ENCODE results near the gene ADCK1. TPM values are rescaled to one million over a fixed set of nuclear protein-coding genes. Genes with fewer than 3 reads are reported as not detected.
"Not testable (repeated sequence)": the region's sequence is repeated elsewhere in the genome, so short reads cannot be mapped to it uniquely, and the experiment has no call there.

ADCK1 gene
- total RNA-seq, 1 experiment from 2014 or later = 11.4 TPM

DNA sequence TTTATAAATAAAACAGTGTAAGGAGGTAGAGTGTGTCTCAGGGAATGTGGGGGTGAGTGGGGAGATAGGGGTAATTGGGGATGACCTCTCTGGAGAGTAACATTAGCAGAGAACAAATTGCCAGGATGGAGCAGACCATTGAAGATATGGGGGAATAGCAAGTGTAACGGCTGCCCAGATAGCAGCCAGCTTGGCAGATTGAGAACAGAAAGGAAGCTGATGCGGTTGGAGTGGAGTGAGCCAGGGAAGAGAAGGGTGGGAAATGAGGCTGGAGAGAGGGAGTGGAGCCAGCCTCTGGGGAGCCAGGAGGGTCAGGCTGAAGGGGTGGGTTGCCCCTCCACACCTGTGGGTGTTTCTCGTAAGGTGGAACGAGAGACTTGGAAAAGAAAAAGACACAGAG lies 5.6 kb upstream of the ADCK1 start:
- ChIA-PET POLR2A (no interaction called here), CTCF (no interaction called here)
- Mint-ChIP-seq H3K4me1 (peaks cover 15% of the 10 kb centered on the region), H3K36me3 (no peaks in the 10 kb centered on the region), H3K27me3 (ENCODE audit: low read depth) (no peaks in the 10 kb centered on the region), H3K4me3 (no peak overlapping the region; the same call in 1 of the 2 replicates), H3K9me3 (no peaks in the 10 kb centered on the region), H3K27ac (0 out of 2 replicates have a peak overlapping the region, but pooled peaks have one; percentile 68)
- no peak for TF ChIP-seq FOXK1 (CRISPR knock-in tag; IDR thresholded peaks at IDR 0.05)
- no peak for TF ChIP-seq ZBTB21 (CRISPR knock-in tag; IDR thresholded peaks at IDR 0.05; ENCODE audit: borderline replicate concordance)
- no peak for TF ChIP-seq GRHL2 (CRISPR knock-in tag; IDR thresholded peaks at IDR 0.05; ENCODE audit: insufficient replicate concordance, severe bottlenecking)
- no peak for TF ChIP-seq CDX4 (CRISPR knock-in tag; IDR thresholded peaks at IDR 0.05; ENCODE audit: borderline replicate concordance)
- TF ChIP-seq AFF4 (CRISPR knock-in tag; IDR thresholded peaks at IDR 0.05; ENCODE audit: borderline replicate concordance) = no peak
- peak; percentile 57 for ATAC-seq
- no peak for DNase-seq (ENCODE audit: low spot score)

GRCh38 chr14:77799456-77799855 lies 453 bp upstream of the ADCK1 start:
- H3K4me1 Mint-ChIP-seq = peaks cover 24% of the 10 kb centered on the region
- ATAC-seq; H3K27ac Mint-ChIP-seq; DNase-seq (ENCODE audit: low spot score); H3K9me3 Mint-ChIP-seq; H3K36me3 Mint-ChIP-seq; H3K27me3 Mint-ChIP-seq (ENCODE audit: low read depth): not testable (repeated sequence)
- ChIA-PET CTCF (interaction anchor here (1.0 to 1.5 kb wide), 5 partner anchors 11 to 181 kb away, joined by 3 to 13 read pairs (median 4); partner anchors contain the start of gene SNW1), POLR2A (interaction anchor here (0.5 to 1.0 kb wide), 3 partner anchors 15 to 39 kb away, joined by 3 read pairs; no protein-coding TSS in a partner anchor)
- H3K4me3 Mint-ChIP-seq = peak overlapping the region; percentile 81

DNA sequence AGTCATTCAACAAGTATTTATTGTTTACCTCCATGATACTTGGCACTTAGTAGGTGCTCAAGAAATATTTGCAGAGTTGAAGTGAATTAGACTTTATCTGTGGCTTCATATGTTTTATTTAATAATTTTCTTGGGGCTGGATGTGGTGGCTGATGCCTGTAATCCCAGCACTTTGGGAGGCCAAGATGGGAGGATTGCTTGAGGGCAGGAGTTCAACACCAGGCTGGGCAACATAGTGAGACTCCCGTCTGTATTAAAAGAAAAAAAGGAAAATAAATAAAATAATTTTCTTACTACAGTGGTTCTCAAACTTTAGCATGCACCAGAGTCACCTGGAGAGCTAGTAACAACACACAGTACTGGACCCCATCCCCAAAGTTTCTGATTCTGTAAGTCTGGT lies 905 bp downstream of the ADCK1 start:
- no peak for DNase-seq (ENCODE audit: low spot score)
- TF ChIP-seq USF1 (CRISPR knock-in tag; IDR thresholded peaks at IDR 0.05) (no peak), ZNF219 (CRISPR knock-in tag; IDR thresholded peaks at IDR 0.05; ENCODE audit: borderline replicate concordance) (no peak), NR1H2 (CRISPR knock-in tag; IDR thresholded peaks at IDR 0.05) (no peak), RELA (CRISPR knock-in tag; IDR thresholded peaks at IDR 0.05; ENCODE audit: borderline replicate concordance) (no peak), FOXP1 (CRISPR knock-in tag; IDR thresholded peaks at IDR 0.05; ENCODE audit: borderline replicate concordance) (no peak), E2F1 (CRISPR knock-in tag; IDR thresholded peaks at IDR 0.05) (no peak), NFATC4 (CRISPR knock-in tag; IDR thresholded peaks at IDR 0.05) (no peak)
- TF ChIP-seq, protein P1, sequence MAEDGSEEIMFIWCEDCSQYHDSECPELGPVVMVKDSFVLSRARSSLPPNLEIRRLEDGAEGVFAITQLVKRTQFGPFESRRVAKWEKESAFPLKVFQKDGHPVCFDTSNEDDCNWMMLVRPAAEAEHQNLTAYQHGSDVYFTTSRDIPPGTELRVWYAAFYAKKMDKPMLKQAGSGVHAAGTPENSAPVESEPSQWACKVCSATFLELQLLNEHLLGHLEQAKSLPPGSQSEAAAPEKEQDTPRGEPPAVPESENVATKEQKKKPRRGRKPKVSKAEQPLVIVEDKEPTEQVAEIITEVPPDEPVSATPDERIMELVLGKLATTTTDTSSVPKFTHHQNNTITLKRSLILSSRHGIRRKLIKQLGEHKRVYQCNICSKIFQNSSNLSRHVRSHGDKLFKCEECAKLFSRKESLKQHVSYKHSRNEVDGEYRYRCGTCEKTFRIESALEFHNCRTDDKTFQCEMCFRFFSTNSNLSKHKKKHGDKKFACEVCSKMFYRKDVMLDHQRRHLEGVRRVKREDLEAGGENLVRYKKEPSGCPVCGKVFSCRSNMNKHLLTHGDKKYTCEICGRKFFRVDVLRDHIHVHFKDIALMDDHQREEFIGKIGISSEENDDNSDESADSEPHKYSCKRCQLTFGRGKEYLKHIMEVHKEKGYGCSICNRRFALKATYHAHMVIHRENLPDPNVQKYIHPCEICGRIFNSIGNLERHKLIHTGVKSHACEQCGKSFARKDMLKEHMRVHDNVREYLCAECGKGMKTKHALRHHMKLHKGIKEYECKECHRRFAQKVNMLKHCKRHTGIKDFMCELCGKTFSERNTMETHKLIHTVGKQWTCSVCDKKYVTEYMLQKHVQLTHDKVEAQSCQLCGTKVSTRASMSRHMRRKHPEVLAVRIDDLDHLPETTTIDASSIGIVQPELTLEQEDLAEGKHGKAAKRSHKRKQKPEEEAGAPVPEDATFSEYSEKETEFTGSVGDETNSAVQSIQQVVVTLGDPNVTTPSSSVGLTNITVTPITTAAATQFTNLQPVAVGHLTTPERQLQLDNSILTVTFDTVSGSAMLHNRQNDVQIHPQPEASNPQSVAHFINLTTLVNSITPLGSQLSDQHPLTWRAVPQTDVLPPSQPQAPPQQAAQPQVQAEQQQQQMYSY (CRISPR knock-in tag; IDR thresholded peaks at IDR 0.05) = no peak
- no peak for ATAC-seq
- H3K27ac Mint-ChIP-seq = no peak overlapping the region
- H3K9me3 Mint-ChIP-seq = no peaks in the 10 kb centered on the region
- CTCF ChIA-PET = interaction anchor here (1.1 to 1.5 kb wide), 4 partner anchors 9 to 40 kb away, joined by 3 to 13 read pairs (median 7); partner anchors contain the start of gene SNW1
- no peaks in the 10 kb centered on the region for H3K27me3 Mint-ChIP-seq (ENCODE audit: low read depth)
- peak overlapping the region; percentile 81 for H3K4me3 Mint-ChIP-seq
- peaks cover 14% of the 10 kb centered on the region for H3K4me1 Mint-ChIP-seq
- POLR2A ChIA-PET = no interaction called here
- no peaks in the 10 kb centered on the region for H3K36me3 Mint-ChIP-seq

All from WTC11 (cell line).